ENCODE data around the gene FCN1. TPM values are rescaled to one million over a fixed set of nuclear protein-coding genes. Genes with fewer than 3 reads are reported as not detected.
A peak's percentile ranks its signal among the peaks of the same experiment; 100 is the strongest.

Gene FCN1
- total RNA-seq, 2 donors from 2014 or later = 0.79 to 4.6 TPM

- TF ChIP-seq CTCF (IDR thresholded peaks at IDR 0.05) = no peak
- DNase-seq = peak; percentile 9
- Histone ChIP-seq H3K27ac (no peak overlapping the region), H3K9me3 (no peaks in the 10 kb centered on the region), H3K4me3 (no peak overlapping the region), H3K27me3 (no peaks in the 10 kb centered on the region), H3K4me1 (no peaks in the 10 kb centered on the region), H3K9ac (ENCODE audit: low read depth in 2 of 2, low read length in 2 of 2) (no peak overlapping the region), H3K36me3 (no peaks in the 10 kb centered on the region)
- intact Hi-C loops (cut with DNase I) = no loop called here
Measured at GRCh38 chr9:134908524-134909309, 9.0 kb downstream of the FCN1 start.

GRCh38 chr9:134902936-134903335 lies 14.8 kb downstream of the FCN1 start:
- intact Hi-C loops (cut with DNase I) = no loop called here
- H3K36me3 ChIP-seq = no peaks in the 10 kb centered on the region
- H3K27me3 ChIP-seq = no peaks in the 10 kb centered on the region
- no peak overlapping the region for H3K9ac ChIP-seq (ENCODE audit: low read depth in 2 of 2, low read length in 2 of 2)
- no peak for DNase-seq
- H3K9me3 ChIP-seq = no peaks in the 10 kb centered on the region
- H3K4me1 ChIP-seq = no peaks in the 10 kb centered on the region
- TF ChIP-seq CTCF (IDR thresholded peaks at IDR 0.05) = no peak
- no peak overlapping the region for H3K27ac ChIP-seq
- H3K4me3 ChIP-seq = no peak overlapping the region

GRCh38 chr9:134899818-134900217 lies 17.9 kb downstream of the FCN1 start:
- no peaks in the 10 kb centered on the region for H3K27me3 ChIP-seq
- no peak for DNase-seq
- no peaks in the 10 kb centered on the region for H3K36me3 ChIP-seq
- intact Hi-C loops (cut with DNase I) = no loop called here
- no peak overlapping the region for H3K27ac ChIP-seq
- no peaks in the 10 kb centered on the region for H3K9me3 ChIP-seq
- no peak overlapping the region for H3K4me3 ChIP-seq
- no peak for TF ChIP-seq CTCF (IDR thresholded peaks at IDR 0.05)
- no peak overlapping the region for H3K9ac ChIP-seq (ENCODE audit: low read depth in 2 of 2, low read length in 2 of 2)
- H3K4me1 ChIP-seq = no peaks in the 10 kb centered on the region

- Histone ChIP-seq H3K27ac (no peak overlapping the region), H3K36me3 (no peaks in the 10 kb centered on the region), H3K9me3 (no peaks in the 10 kb centered on the region), H3K9ac (ENCODE audit: low read depth in 2 of 2, low read length in 2 of 2) (no peak overlapping the region), H3K27me3 (no peaks in the 10 kb centered on the region), H3K4me1 (no peaks in the 10 kb centered on the region), H3K4me3 (no peak overlapping the region)
- intact Hi-C loops (cut with DNase I) = no loop called here
- DNase-seq = no peak
- no peak for TF ChIP-seq CTCF (IDR thresholded peaks at IDR 0.05)
Measured at GRCh38 chr9:134899168-134899567, 18.5 kb downstream of the FCN1 start.

- Histone ChIP-seq H3K4me1 (no peaks in the 10 kb centered on the region), H3K9ac (ENCODE audit: low read depth in 2 of 2, low read length in 2 of 2) (no peak overlapping the region), H3K27ac (no peak overlapping the region), H3K4me3 (no peak overlapping the region), H3K27me3 (no peaks in the 10 kb centered on the region), H3K36me3 (no peaks in the 10 kb centered on the region), H3K9me3 (no peaks in the 10 kb centered on the region)
- no peak for DNase-seq
- no peak for TF ChIP-seq CTCF (IDR thresholded peaks at IDR 0.05)
- intact Hi-C loops (cut with DNase I) = no loop called here
Measured at GRCh38 chr9:134898319-134898718, 19.4 kb downstream of the FCN1 start.
